Glutamatergic neuron (in vitro differentiated cells): Measurements from ENCODE around the gene NRG3. TPM values are rescaled to one million over a fixed set of nuclear protein-coding genes. Genes with fewer than 3 reads are reported as not detected.

Experiments
- DNase-seq: peaks from one replicate; pipeline ENCODE4 v3.0.0; 2022
- H3K27ac Mint-ChIP-seq: one replicate; pipeline ENCODE4 v1.8.0; 2020; ENCODE audit warnings: mild to moderate bottlenecking, mixed read lengths, inconsistent platforms; ENCODE audit not compliant: unreplicated experiment
- H3K27me3 Mint-ChIP-seq: one replicate; pipeline ENCODE4 v1.8.0; 2020; ENCODE audit warnings: mild to moderate bottlenecking, moderate library complexity, mixed read lengths, inconsistent platforms; ENCODE audit not compliant: unreplicated experiment
- H3K36me3 Mint-ChIP-seq: one replicate; pipeline ENCODE4 v1.8.0; 2020; ENCODE audit warnings: mild to moderate bottlenecking, mixed read lengths, inconsistent platforms; ENCODE audit not compliant: unreplicated experiment
- H3K4me1 Mint-ChIP-seq: one replicate; pipeline ENCODE4 v1.8.0; 2020; ENCODE audit warnings: mild to moderate bottlenecking, low read depth, mixed read lengths, inconsistent platforms; ENCODE audit not compliant: unreplicated experiment
- H3K4me3 Mint-ChIP-seq: one replicate; pipeline ENCODE4 v1.8.0; 2020; ENCODE audit warnings: mild to moderate bottlenecking, mixed read lengths, inconsistent platforms; ENCODE audit not compliant: unreplicated experiment
- H3K9me3 Mint-ChIP-seq: one replicate; pipeline ENCODE4 v1.8.0; 2020; ENCODE audit warnings: mild to moderate bottlenecking, moderate library complexity, mixed read lengths, inconsistent platforms; ENCODE audit not compliant: unreplicated experiment
- CTCF ChIP-seq: fragments of 200-600 bp; sonication (generic); IDR thresholded peaks from one replicate; pipeline ENCODE4 v1.5.0; 2021; ENCODE audit not compliant: partially characterized antibody, unreplicated experiment
- total RNA-seq: library from RNA; stranded (reverse); fragmentation: NEBNext Ultra II Directional; extraction: Animal tissue kit (Norgen Biotek cat#: 25700); gene quantifications from one replicate; pipeline ENCODE4 v1.2.1, GENCODE V29; 2021; ENCODE audit not compliant: unreplicated experiment

NRG3 gene
- total RNA-seq, 1 donor from 2014 or later = 3.2 TPM

GRCh38 chr10:82148764-82149163 lies 273.8 kb downstream of the NRG3 start:
- no peaks in the 10 kb centered on the region for H3K27me3 Mint-ChIP-seq
- H3K27ac Mint-ChIP-seq = no peak overlapping the region
- no peaks in the 10 kb centered on the region for H3K36me3 Mint-ChIP-seq
- H3K9me3 Mint-ChIP-seq = peaks cover 3% of the 10 kb centered on the region
- peaks cover 7% of the 10 kb centered on the region for H3K4me1 Mint-ChIP-seq
- no peak for TF ChIP-seq CTCF
- no peak overlapping the region for H3K4me3 Mint-ChIP-seq
- DNase-seq = no peak

DNA sequence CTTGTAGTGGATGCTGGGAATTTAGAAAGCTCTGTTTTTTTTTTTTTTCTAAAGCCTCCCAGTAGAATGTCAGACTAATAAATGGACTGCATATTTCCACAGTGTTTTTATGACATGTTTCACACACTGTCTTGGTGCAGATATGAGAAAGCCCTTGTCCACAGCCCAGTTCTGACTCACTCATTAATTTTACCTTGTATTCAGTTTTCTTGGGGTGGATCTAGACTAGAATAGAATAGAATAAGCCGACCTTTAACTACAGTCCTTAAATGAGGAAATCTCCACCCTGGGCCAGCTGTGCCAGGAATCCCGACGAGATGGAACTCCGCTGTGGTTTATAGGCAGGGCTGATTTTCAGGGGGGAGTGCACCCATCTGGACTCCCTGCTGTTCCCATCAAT lies 274.7 kb downstream of the NRG3 start:
- Mint-ChIP-seq H3K27me3 (no peaks in the 10 kb centered on the region), H3K4me3 (no peak overlapping the region)

GRCh38 chr10:82150123-82150900 lies 275.3 kb downstream of the NRG3 start:
- Mint-ChIP-seq H3K36me3 (no peaks in the 10 kb centered on the region), H3K4me3 (no peak overlapping the region), H3K4me1 (peaks cover 7% of the 10 kb centered on the region), H3K27ac (no peak overlapping the region), H3K9me3 (no peaks in the 10 kb centered on the region), H3K27me3 (no peaks in the 10 kb centered on the region)
- DNase-seq = peak; percentile 79
- TF ChIP-seq CTCF = peak; percentile 70

More for the DNA sequence above, 274.7 kb downstream of the NRG3 start:
- Mint-ChIP-seq H3K9me3 (no peaks in the 10 kb centered on the region), H3K27ac (no peak overlapping the region), H3K4me1 (peaks cover 7% of the 10 kb centered on the region), H3K36me3 (no peaks in the 10 kb centered on the region)
- no peak for TF ChIP-seq CTCF
- no peak for DNase-seq

- Mint-ChIP-seq H3K4me3 (no peak overlapping the region), H3K4me1 (no peaks in the 10 kb centered on the region), H3K9me3 (no peaks in the 10 kb centered on the region), H3K36me3 (no peaks in the 10 kb centered on the region), H3K27me3 (no peaks in the 10 kb centered on the region), H3K27ac (no peak overlapping the region)
- DNase-seq = no peak
- no peak for TF ChIP-seq CTCF
These were observed 285.3 kb downstream of the NRG3 start for GRCh38 chr10:82160307-82160706.

GRCh38 chr10:82161264-82161663 lies 286.3 kb downstream of the NRG3 start:
- H3K36me3 Mint-ChIP-seq = no peaks in the 10 kb centered on the region
- H3K27ac Mint-ChIP-seq = no peak overlapping the region
- H3K4me1 Mint-ChIP-seq = no peaks in the 10 kb centered on the region
- H3K27me3 Mint-ChIP-seq = no peaks in the 10 kb centered on the region
- H3K9me3 Mint-ChIP-seq = no peaks in the 10 kb centered on the region
- no peak for DNase-seq
- no peak overlapping the region for H3K4me3 Mint-ChIP-seq
- no peak for TF ChIP-seq CTCF
